ENCODE results near the gene ZSCAN10.

ZSCAN10 gene

GRCh38 chr16:3134338-3135125, 35.4 kb upstream of the ZSCAN10 start, which contains the start of gene ZNF213:
Gene ZNF213, plus strand, starts transcription at chr16:3135029. Its CDS starts 2,252 bp downstream, at chr16:3137281.
- H3K4me3 ChIP-seq (ENCODE audit: low read depth, low read length), result peak within 1 kb of the TSS; percentile 100
- in situ Hi-C loops (cut with HindIII; ENCODE audit: low sequenced_read_pairs), result no loop called here
- peak; percentile 99 for DNase-seq (ENCODE audit: low read depth, low spot score)
- TF ChIP-seq, protein P1, sequence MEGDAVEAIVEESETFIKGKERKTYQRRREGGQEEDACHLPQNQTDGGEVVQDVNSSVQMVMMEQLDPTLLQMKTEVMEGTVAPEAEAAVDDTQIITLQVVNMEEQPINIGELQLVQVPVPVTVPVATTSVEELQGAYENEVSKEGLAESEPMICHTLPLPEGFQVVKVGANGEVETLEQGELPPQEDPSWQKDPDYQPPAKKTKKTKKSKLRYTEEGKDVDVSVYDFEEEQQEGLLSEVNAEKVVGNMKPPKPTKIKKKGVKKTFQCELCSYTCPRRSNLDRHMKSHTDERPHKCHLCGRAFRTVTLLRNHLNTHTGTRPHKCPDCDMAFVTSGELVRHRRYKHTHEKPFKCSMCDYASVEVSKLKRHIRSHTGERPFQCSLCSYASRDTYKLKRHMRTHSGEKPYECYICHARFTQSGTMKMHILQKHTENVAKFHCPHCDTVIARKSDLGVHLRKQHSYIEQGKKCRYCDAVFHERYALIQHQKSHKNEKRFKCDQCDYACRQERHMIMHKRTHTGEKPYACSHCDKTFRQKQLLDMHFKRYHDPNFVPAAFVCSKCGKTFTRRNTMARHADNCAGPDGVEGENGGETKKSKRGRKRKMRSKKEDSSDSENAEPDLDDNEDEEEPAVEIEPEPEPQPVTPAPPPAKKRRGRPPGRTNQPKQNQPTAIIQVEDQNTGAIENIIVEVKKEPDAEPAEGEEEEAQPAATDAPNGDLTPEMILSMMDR (IDR thresholded peaks at IDR 0.05; ENCODE audit: low read depth, low read length), result no peak

GRCh38 chr16:3133844-3134243, 34.8 kb upstream of the ZSCAN10 start:
- in situ Hi-C loops (cut with HindIII; ENCODE audit: low sequenced_read_pairs), result no loop called here
- peak overlapping the region; percentile 100 for H3K4me3 ChIP-seq (ENCODE audit: low read depth, low read length)
- DNase-seq (ENCODE audit: low read depth, low spot score), result no peak
- TF ChIP-seq, protein P1 (IDR thresholded peaks at IDR 0.05; ENCODE audit: low read depth, low read length), result no peak

DNA sequence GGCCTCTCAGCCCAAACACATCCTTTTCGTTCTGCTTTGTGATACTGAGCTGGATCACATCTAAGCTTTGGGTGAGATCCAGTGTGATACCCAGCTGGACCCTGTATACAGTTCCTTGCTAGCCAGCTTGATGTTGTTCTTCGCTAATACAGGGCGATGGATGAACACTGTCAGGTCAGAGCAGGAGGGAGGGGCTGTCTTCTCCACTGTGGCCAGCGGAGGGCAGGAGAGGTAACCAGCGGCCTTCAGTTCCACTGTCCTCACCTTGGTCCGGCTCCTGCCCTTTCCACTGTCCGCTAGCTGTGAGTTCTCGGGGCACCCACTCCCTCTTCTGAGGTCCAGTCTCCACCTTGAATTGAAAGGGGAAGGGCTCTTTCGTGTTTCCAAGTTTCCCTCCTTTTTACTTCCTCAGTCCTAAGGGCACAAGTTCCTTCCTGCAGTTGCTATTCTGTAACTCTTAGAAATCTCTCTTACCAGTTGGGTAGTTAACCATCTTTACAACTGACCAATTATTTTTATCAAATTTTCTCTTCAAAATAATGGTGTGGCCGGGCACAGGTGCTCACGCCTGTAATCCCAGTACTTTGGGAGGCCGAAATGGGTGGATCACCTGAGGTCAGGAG, 32.8 kb upstream of the ZSCAN10 start:
- in situ Hi-C loops (cut with HindIII; ENCODE audit: low sequenced_read_pairs), result no loop called here
- H3K4me3 ChIP-seq (ENCODE audit: low read depth, low read length), result no peak overlapping the region
- TF ChIP-seq, protein P1 (IDR thresholded peaks at IDR 0.05; ENCODE audit: low read depth, low read length), result peak; percentile 68
- DNase-seq (ENCODE audit: low read depth, low spot score), result peak; percentile 30

GRCh38 chr16:3129137-3130131, 30.3 kb upstream of the ZSCAN10 start:
- peak overlapping the region; percentile 19 for H3K4me3 ChIP-seq (ENCODE audit: low read depth, low read length)
- in situ Hi-C loops (cut with HindIII; ENCODE audit: low sequenced_read_pairs), result no loop called here
- TF ChIP-seq, protein P1 (IDR thresholded peaks at IDR 0.05; ENCODE audit: low read depth, low read length), result peak; percentile 93
- peak; percentile 83 for DNase-seq (ENCODE audit: low read depth, low spot score)

DNA sequence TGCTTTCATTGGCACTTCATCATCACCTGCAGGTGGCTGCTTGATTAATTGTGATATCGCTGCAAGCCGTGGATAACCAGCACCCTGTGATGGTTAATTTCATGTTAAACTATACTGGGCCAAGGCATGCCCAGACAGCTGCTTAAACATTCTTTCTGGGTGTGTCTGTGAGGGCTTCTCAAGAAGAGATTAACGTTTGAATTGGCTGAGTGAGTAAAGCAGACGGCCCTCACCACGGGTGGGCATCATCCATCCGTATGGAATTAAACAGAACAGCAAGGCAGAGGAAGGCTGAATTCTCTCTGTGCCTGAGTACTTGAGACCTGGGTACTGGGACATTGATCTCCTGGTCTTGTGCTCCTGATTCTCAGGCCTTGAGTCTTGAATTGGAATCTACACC, 28.7 kb upstream of the ZSCAN10 start:
- TF ChIP-seq, protein P1 (IDR thresholded peaks at IDR 0.05; ENCODE audit: low read depth, low read length), result no peak
- DNase-seq (ENCODE audit: low read depth, low spot score), result no peak
- in situ Hi-C loops (cut with HindIII; ENCODE audit: low sequenced_read_pairs), result no loop called here
- H3K4me3 ChIP-seq (ENCODE audit: low read depth, low read length), result no peak overlapping the region
